Measurements from ENCODE around the gene DENND1A. TPM values are rescaled to one million over a fixed set of nuclear protein-coding genes. Genes with fewer than 3 reads are reported as not detected.

Gene DENND1A
- total RNA-seq, 1 donor from 2014 or later, result 18.5 TPM

DNA sequence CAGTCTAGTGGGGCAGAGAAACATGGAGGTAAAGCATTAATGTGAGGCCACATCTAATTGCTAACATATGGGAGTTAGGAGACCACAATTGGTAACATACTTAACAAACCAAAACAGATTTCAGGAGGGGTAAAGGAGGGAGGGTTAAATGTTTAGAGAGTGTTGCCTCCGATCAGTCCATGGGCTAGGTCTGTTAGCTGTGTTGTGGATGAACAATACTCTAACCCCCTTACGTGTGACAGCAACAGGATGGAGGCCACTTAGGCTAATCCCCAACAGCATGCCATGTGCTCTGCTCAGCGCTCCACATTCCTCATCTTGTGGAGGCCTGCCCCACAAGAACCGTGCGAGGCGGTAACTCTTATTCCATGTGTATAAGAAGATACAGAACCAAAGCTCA lies 406.9 kb downstream of the DENND1A start:
- no peak overlapping the region for H3K27ac Mint-ChIP-seq
- intact Hi-C loops (cut with micrococcal nuclease), result no loop called here
- H3K36me3 Mint-ChIP-seq (ENCODE audit: low read depth), result no peaks in the 10 kb centered on the region
- H3K4me1 Mint-ChIP-seq (ENCODE audit: low read depth), result no peaks in the 10 kb centered on the region
- H3K4me3 Mint-ChIP-seq, result no peak overlapping the region
- no peaks in the 10 kb centered on the region for H3K9me3 Mint-ChIP-seq
- no peak for DNase-seq (ENCODE audit: low spot score)
- no peaks in the 10 kb centered on the region for H3K27me3 Mint-ChIP-seq (ENCODE audit: insufficient read depth)

DNA sequence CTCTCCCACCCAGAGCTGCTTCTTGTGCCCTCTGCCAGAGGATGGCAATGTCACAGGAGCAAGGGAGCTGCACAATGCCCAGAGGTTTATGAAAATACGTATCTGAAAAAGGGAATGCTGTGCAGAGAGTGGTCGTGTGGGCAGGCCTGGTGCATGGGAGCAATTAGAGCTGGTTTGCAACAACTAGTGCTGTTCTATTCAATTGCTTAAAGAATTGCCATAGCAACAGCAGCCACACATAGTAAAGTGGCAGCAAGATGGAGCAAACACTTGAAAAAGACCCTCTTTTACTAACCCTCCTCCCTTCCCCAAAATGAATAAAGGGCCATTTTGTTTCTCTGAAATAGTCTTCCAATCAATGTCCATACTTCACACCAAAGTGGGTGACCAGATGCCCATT lies 407.7 kb downstream of the DENND1A start:
- Mint-ChIP-seq H3K36me3 (ENCODE audit: low read depth) (no peaks in the 10 kb centered on the region), H3K4me1 (ENCODE audit: low read depth) (no peaks in the 10 kb centered on the region), H3K4me3 (no peak overlapping the region), H3K27ac (no peak overlapping the region), H3K27me3 (ENCODE audit: insufficient read depth) (no peaks in the 10 kb centered on the region), H3K9me3 (no peaks in the 10 kb centered on the region)
- DNase-seq (ENCODE audit: low spot score), result no peak
- intact Hi-C loops (cut with micrococcal nuclease), result no loop called here

DNA sequence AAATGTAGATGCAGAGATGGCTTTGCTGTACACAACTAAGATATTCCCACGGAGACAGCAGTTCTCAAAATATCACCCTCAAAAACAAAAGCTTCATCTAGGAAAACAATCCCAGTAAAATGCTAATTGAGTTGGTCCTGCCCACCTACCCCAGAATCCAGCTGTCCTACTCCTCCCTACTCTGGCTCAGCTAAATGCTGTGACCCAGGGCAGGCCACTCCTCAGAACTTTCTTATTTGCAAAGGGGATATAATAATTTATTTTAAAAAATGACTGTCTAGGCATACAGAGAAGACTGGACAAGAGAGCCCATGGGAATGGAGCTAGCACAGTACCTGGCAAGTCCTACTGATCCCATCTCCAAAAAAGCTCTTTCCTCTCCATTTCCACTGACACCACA lies 411.6 kb downstream of the DENND1A start:
- no peak overlapping the region for H3K27ac Mint-ChIP-seq
- no peaks in the 10 kb centered on the region for H3K4me1 Mint-ChIP-seq (ENCODE audit: low read depth)
- H3K4me3 Mint-ChIP-seq, result no peak overlapping the region
- no peak for DNase-seq (ENCODE audit: low spot score)
- no peaks in the 10 kb centered on the region for H3K36me3 Mint-ChIP-seq (ENCODE audit: low read depth)
- intact Hi-C loops (cut with micrococcal nuclease), result no loop called here
- H3K9me3 Mint-ChIP-seq, result no peaks in the 10 kb centered on the region
- H3K27me3 Mint-ChIP-seq (ENCODE audit: insufficient read depth), result no peaks in the 10 kb centered on the region

DNA sequence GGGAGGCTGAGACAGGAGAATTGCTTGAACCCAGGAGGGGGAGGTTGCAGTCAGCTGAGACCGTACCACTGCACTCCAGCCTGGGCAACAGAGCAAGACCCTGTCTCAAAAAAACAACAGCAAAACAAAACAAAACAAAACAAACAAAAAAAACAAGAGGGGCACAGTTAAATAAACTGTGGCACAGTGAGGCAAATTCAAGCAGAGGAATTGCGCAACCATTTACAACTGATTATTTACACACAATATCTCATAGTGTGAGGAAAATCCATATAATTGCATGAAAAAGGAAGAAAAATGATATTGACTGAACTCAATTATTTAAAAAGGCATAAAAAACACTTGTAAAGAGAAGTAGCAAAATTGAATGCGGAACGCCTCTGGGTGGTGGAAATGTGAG lies 412.4 kb downstream of the DENND1A start:
- H3K36me3 Mint-ChIP-seq (ENCODE audit: low read depth), result no peaks in the 10 kb centered on the region
- H3K27ac Mint-ChIP-seq, result no peak overlapping the region
- no peaks in the 10 kb centered on the region for H3K27me3 Mint-ChIP-seq (ENCODE audit: insufficient read depth)
- no peaks in the 10 kb centered on the region for H3K4me1 Mint-ChIP-seq (ENCODE audit: low read depth)
- H3K4me3 Mint-ChIP-seq, result no peak overlapping the region
- intact Hi-C loops (cut with micrococcal nuclease), result no loop called here
- no peaks in the 10 kb centered on the region for H3K9me3 Mint-ChIP-seq
- DNase-seq (ENCODE audit: low spot score), result no peak

DNA sequence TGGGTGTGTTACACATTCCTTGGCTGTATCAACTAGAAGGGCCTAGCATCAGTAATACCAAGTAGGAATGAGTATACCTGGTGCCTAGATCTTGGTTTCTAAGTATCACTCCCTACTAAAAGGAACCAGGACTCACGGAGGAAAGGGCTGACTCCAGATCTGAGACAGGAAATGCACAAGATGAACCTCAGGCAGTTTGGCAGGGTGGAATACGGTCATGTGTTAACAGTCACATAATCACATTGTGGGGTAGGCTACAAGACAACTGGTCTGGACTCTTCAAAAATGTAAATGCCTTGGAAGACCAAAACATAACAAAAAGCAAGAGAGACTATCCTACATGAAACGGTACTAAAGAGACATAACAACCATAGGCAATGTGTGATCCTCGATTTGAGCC lies 415.2 kb downstream of the DENND1A start:
- H3K9me3 Mint-ChIP-seq, result no peaks in the 10 kb centered on the region
- no peak for DNase-seq (ENCODE audit: low spot score)
- no peak overlapping the region for H3K4me3 Mint-ChIP-seq

DNA sequence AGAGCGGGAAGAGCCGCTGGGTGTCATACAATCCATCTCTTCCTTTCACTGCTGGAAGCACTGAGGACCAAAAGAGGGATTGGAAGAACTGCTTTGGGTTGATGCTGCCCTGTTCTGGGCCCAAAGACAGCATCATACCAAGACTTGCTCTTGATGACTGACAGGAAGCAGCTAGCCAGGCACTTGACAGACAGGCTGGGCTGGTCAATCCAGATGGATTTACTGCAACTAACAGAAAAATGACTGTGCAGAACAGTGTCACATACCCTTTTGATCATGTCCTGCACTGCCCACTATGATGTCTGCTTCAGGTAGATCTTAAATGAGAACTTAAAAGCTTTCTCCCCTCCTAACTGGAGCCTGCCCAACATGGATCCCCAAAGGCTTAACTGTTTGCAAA lies 416.4 kb downstream of the DENND1A start:
- DNase-seq (ENCODE audit: low spot score), result no peak
- Mint-ChIP-seq H3K27me3 (ENCODE audit: insufficient read depth) (no peaks in the 10 kb centered on the region), H3K4me1 (ENCODE audit: low read depth) (no peaks in the 10 kb centered on the region), H3K9me3 (no peaks in the 10 kb centered on the region), H3K4me3 (no peak overlapping the region), H3K27ac (no peak overlapping the region), H3K36me3 (ENCODE audit: low read depth) (no peaks in the 10 kb centered on the region)
- intact Hi-C loops (cut with micrococcal nuclease), result no loop called here

More for the DNA sequence above, 415.2 kb downstream of the DENND1A start:
- intact Hi-C loops (cut with micrococcal nuclease), result no loop called here
- Mint-ChIP-seq H3K27ac (no peak overlapping the region), H3K27me3 (ENCODE audit: insufficient read depth) (no peaks in the 10 kb centered on the region), H3K4me1 (ENCODE audit: low read depth) (no peaks in the 10 kb centered on the region), H3K36me3 (ENCODE audit: low read depth) (no peaks in the 10 kb centered on the region)

DNA sequence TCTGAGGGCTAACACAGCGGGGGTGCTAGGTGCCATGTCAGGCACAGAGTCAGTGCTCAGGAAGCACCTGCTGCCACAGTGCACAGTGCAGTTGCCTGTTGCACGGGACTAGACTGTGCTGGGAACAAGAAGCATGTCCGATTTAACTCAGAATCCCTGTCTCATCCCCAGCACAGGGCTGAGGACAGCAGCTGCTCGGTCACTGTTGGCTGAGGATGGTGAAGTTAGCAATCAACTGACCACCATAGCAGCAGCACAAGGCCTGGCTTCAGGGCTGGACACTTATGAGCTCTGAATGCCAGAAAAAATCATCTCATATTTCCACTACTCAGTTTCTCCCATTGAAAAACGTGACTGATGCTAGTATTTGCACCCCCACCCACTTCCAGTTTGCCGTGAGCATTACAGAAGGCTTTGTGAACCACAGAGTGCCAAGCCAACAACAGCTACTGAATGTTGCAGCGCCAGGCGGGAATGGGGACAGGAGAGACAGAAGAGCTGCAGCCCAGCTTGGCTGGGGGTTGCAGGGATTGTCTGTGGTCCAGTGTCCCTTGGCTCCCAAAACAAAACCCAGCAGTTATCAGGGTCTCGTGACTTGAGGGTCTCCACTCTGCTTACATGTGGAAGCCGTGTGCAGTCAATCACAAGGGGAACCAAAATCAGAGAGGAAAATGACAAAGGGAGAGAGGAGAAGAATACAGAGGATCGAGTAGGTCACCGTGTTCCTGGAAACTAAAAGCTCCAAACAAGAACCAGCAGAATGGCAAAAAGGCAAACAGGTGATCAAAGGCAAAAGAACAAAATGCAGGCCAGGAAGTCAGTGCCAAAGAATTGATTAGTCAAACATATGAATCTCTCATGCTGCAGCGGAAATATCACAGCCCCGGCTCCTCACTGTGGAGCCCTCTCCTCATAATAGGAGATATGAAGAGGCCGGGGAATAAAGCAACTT lies 418.3 kb downstream of the DENND1A start:
- DNase-seq (ENCODE audit: low spot score), result no peak
- intact Hi-C loops (cut with micrococcal nuclease), result no loop called here
- Mint-ChIP-seq H3K4me1 (ENCODE audit: low read depth) (no peaks in the 10 kb centered on the region), H3K27me3 (ENCODE audit: insufficient read depth) (no peaks in the 10 kb centered on the region), H3K36me3 (ENCODE audit: low read depth) (no peaks in the 10 kb centered on the region), H3K9me3 (no peaks in the 10 kb centered on the region), H3K4me3 (no peak overlapping the region), H3K27ac (no peak overlapping the region)

DNA sequence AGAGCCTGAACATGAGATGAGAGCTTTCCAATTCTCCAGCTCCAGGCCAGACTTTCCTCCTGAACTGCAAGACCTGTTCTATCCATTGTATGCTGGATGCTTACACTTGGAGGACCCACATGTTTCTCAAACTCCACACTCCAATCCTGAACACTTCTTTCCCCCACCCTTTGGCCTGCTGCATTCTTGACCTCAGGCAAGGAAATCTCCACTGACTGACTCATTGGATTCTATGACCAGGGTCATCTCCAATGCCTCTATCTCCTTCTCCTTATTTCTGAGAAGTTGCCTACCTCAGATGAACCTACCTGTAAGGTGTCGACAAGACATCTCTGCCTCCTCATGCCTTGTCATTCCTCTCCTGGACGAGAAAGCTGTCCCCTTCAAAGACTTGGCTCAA lies 420.3 kb downstream of the DENND1A start:
- intact Hi-C loops (cut with micrococcal nuclease), result no loop called here
- Mint-ChIP-seq H3K36me3 (ENCODE audit: low read depth) (no peaks in the 10 kb centered on the region), H3K27me3 (ENCODE audit: insufficient read depth) (no peaks in the 10 kb centered on the region), H3K4me3 (no peak overlapping the region), H3K9me3 (no peaks in the 10 kb centered on the region), H3K4me1 (ENCODE audit: low read depth) (no peaks in the 10 kb centered on the region), H3K27ac (no peak overlapping the region)
- DNase-seq (ENCODE audit: low spot score), result no peak

DNA sequence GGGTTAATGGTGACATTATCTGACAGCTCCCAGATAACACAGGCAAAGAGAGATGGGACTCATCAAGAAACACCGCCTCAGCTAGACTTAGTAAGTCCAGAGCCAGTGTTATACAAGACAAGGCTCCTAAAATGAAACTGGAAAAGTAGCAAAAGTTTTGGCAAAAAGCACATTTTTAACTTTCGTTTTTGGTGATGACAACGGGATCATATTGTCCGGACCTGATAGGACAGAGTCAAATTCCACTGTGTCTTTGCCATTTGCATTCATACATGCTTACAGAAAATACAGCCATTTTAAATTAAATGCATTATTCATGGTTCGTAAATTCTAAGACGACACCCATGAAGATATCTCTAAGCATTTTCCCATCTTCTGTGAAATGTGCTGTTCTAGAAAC lies 421.9 kb downstream of the DENND1A start:
- H3K27ac Mint-ChIP-seq, result no peak overlapping the region
- no peaks in the 10 kb centered on the region for H3K27me3 Mint-ChIP-seq (ENCODE audit: insufficient read depth)
- DNase-seq (ENCODE audit: low spot score), result no peak
- intact Hi-C loops (cut with micrococcal nuclease), result no loop called here
- no peak overlapping the region for H3K4me3 Mint-ChIP-seq
- H3K36me3 Mint-ChIP-seq (ENCODE audit: low read depth), result no peaks in the 10 kb centered on the region
- no peaks in the 10 kb centered on the region for H3K4me1 Mint-ChIP-seq (ENCODE audit: low read depth)
- no peaks in the 10 kb centered on the region for H3K9me3 Mint-ChIP-seq

DNA sequence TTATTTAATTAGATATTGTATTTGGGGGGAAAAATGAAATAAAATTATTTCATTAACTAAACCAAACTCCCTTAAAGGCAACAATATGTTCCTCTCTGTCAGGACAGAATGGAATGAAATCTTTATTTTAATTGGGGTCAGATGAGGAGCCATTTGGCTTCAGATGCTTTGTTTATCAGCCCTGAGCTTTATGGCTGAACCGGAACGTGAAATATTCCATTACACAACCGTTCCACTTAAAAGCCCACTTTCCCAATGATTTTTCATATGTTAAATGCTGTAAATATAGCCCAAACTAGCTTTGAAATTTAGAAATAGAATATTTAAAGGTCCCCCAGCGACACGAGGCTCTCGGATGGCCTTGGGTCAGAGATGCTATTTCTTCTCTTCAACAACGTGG lies 424.4 kb downstream of the DENND1A start:
- DNase-seq (ENCODE audit: low spot score), result no peak
- H3K9me3 Mint-ChIP-seq, result no peaks in the 10 kb centered on the region
- no peak overlapping the region for H3K27ac Mint-ChIP-seq
- H3K27me3 Mint-ChIP-seq (ENCODE audit: insufficient read depth), result no peaks in the 10 kb centered on the region
- H3K36me3 Mint-ChIP-seq (ENCODE audit: low read depth), result no peaks in the 10 kb centered on the region
- H3K4me3 Mint-ChIP-seq, result no peak overlapping the region
- intact Hi-C loops (cut with micrococcal nuclease), result no loop called here
- H3K4me1 Mint-ChIP-seq (ENCODE audit: low read depth), result no peaks in the 10 kb centered on the region

DNA sequence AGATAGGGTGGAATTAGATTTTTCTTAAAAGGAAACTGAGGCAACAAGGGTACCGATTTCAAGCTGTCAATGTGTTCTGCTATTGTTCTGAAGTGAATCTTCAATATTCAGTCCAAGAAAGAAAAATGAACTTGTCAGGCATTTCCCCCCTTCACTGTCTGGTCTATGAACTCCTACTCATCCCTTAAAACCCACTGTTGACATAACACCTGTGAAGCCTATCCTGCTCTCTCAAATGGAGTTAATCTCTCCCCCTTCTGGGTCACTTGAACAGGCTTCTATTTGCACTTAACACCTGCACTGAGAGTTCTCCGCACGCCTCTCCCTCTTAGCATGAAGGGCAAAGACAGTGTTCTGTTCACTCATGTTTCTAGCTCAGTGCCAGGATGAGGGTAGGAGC lies 429.6 kb downstream of the DENND1A start:
- Mint-ChIP-seq H3K9me3 (no peaks in the 10 kb centered on the region), H3K4me3 (no peak overlapping the region), H3K27ac (no peak overlapping the region), H3K36me3 (ENCODE audit: low read depth) (no peaks in the 10 kb centered on the region), H3K4me1 (ENCODE audit: low read depth) (no peaks in the 10 kb centered on the region), H3K27me3 (ENCODE audit: insufficient read depth) (no peaks in the 10 kb centered on the region)
- DNase-seq (ENCODE audit: low spot score), result no peak
- intact Hi-C loops (cut with micrococcal nuclease), result no loop called here

DNA sequence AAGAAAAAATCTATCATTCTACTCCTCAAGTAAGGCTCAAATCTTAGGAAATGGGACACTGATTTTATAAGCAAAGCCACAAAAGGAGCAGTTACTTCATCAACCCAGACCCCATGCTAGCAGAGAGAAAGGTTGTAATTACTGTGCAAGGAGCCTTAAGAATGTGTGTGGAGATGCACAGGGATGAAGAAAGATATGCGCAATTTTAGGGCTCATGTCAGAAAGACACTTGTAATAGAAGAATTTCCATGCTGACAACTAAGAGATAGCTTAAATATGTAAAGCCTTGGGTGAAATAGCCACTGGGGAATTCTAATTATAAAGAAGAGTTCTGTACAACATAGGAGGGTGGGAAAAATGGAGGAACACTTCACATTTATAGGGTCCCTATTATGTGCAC lies 432.1 kb downstream of the DENND1A start:
- Mint-ChIP-seq H3K9me3 (no peaks in the 10 kb centered on the region), H3K4me3 (no peak overlapping the region), H3K36me3 (ENCODE audit: low read depth) (no peaks in the 10 kb centered on the region), H3K27ac (no peak overlapping the region), H3K27me3 (ENCODE audit: insufficient read depth) (no peaks in the 10 kb centered on the region), H3K4me1 (ENCODE audit: low read depth) (no peaks in the 10 kb centered on the region)
- no peak for DNase-seq (ENCODE audit: low spot score)
- intact Hi-C loops (cut with micrococcal nuclease), result no loop called here

DNA sequence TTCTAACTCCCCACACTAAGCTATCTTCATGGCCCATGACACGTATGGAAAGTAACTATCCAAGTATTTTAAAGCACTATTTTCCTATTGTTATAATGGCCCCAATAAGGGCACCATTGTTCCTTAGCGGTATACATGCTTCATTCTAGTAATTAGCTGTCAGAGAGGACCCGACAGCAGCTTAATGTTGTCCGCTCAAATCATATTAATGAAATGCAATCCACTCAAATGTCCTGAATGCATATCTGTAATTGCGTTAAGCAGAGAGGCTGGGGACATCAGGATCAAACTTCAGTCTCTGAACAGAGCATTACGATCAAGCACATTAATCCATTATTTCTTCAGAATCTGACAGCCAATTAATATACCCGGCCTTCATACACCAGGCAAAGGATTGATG lies 434.2 kb downstream of the DENND1A start:
- H3K9me3 Mint-ChIP-seq, result no peaks in the 10 kb centered on the region
- H3K4me3 Mint-ChIP-seq, result no peak overlapping the region
- H3K27ac Mint-ChIP-seq, result no peak overlapping the region
- no peaks in the 10 kb centered on the region for H3K36me3 Mint-ChIP-seq (ENCODE audit: low read depth)
- no peak for DNase-seq (ENCODE audit: low spot score)
- intact Hi-C loops (cut with micrococcal nuclease), result no loop called here
- H3K27me3 Mint-ChIP-seq (ENCODE audit: insufficient read depth), result no peaks in the 10 kb centered on the region
- H3K4me1 Mint-ChIP-seq (ENCODE audit: low read depth), result no peaks in the 10 kb centered on the region

DNA sequence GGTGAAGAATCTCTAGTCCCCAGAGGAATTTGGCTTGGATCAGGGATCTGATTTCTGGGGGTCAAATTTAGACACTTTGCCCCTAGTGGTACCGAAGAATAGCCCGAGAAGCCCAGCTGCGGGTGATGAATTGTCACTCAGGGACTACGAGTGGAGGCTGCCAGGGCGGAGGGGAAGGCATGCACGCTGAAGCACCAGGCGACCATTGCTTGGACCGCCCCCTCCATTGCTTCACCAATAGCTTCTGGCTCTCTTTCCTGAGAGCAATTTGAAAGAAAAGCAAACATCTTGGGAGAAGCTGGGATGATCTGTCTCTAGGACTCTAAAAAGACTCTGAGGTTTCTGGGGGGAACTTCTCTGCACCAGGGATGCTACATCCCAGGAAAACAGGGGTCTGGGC lies 436.3 kb downstream of the DENND1A start:
- H3K4me1 Mint-ChIP-seq (ENCODE audit: low read depth), result no peaks in the 10 kb centered on the region
- intact Hi-C loops (cut with micrococcal nuclease), result no loop called here
- H3K9me3 Mint-ChIP-seq, result no peaks in the 10 kb centered on the region

More for the DNA sequence above, 436.3 kb downstream of the DENND1A start:
- no peak for DNase-seq (ENCODE audit: low spot score)
- H3K4me3 Mint-ChIP-seq, result no peak overlapping the region
- no peaks in the 10 kb centered on the region for H3K27me3 Mint-ChIP-seq (ENCODE audit: insufficient read depth)
- no peaks in the 10 kb centered on the region for H3K36me3 Mint-ChIP-seq (ENCODE audit: low read depth)
- no peak overlapping the region for H3K27ac Mint-ChIP-seq

All from activated T-helper 1 cell treated with anti-CD3 and anti-CD28 coated beads, Interleukin-12 subunit alpha, Interleukin-12 subunit beta, Interleukin-2, Interleukin-4 antibody, amounts not matched to agents 30 ng/mL and 10 ng/mL and 1 ng/mL, durations not matched to agents 14 hours and 24 hours and 36 hours (primary cell).